ENCODE data around the gene LONRF2. TPM values are rescaled to one million over a fixed set of nuclear protein-coding genes. Genes with fewer than 3 reads are reported as not detected.

LONRF2 gene
- total RNA-seq, 4 donors from 2014 or later, result 7.0 to 32.0 (median 17.1) TPM

DNA sequence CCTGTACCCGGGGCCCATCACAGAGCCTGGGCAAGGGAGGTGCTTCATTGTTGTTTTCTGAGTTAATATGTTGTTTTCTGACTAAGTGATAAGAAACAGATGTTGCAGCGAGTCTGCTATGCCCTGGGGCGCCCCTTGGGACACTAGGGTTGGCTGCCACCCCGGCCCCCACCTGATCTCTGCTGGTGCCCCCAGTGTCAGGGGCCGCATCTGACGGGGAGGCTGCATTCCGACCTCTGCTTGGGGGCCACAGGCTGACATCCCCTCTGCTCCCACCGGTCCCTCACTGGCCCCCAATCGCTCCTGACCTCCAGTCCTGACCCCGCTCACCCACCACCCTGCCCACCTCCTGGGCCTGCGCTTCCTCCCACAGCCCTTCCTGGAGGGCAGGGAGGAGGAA is 65.9 kb downstream of the LONRF2 start:
- no peak for TF ChIP-seq POLR2A (IDR thresholded peaks at IDR 0.05)
- TF ChIP-seq, protein P1, sequence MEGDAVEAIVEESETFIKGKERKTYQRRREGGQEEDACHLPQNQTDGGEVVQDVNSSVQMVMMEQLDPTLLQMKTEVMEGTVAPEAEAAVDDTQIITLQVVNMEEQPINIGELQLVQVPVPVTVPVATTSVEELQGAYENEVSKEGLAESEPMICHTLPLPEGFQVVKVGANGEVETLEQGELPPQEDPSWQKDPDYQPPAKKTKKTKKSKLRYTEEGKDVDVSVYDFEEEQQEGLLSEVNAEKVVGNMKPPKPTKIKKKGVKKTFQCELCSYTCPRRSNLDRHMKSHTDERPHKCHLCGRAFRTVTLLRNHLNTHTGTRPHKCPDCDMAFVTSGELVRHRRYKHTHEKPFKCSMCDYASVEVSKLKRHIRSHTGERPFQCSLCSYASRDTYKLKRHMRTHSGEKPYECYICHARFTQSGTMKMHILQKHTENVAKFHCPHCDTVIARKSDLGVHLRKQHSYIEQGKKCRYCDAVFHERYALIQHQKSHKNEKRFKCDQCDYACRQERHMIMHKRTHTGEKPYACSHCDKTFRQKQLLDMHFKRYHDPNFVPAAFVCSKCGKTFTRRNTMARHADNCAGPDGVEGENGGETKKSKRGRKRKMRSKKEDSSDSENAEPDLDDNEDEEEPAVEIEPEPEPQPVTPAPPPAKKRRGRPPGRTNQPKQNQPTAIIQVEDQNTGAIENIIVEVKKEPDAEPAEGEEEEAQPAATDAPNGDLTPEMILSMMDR (IDR thresholded peaks at IDR 0.05), result no peak
- H3K27ac ChIP-seq, result no peak overlapping the region
- no peak overlapping the region for H3K4me3 ChIP-seq (replicated peaks in 1 of 3)
- no peaks in the 10 kb centered on the region for H3K9me3 ChIP-seq
- intact Hi-C loops (cut with DNase I), result no loop called here
- H3K27me3 ChIP-seq, result no peaks in the 10 kb centered on the region
- H3K36me3 ChIP-seq, result no peaks in the 10 kb centered on the region
- WGBS, 2 donors, result 90 to 94% methylated on average over 9 to 11 of the region's 11 CpGs
- H3K4me1 ChIP-seq, result peaks cover 6% of the 10 kb centered on the region in 2 donors
- DNase-seq, result no peak

DNA sequence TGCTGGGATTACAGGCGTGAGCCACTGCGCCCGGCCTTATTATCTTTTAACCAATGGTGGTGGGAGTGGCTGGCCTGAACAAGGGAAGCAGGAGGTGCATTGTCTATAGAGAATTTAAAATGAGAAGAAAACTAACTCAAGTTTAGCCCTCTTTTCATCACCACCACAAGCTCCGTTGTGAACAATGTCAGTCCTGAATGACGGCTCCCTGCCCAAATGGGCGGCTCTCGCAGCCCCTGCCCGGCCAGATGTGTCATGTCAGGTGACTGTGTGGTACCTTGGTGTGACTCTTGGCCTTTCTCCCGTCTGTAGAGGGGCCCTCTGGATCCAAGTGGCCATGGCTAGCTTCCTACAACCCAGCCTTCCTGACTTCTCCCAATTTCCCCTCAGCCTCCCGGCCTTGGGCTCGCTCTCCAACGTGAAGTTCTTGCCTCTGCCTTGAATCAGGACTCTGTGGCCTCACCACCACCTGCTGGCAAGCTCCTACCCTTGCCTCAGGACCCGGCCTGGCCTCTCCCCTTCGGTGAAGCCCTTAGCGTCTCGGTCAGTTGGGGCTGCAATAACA is 67.6 kb downstream of the LONRF2 start:
- WGBS, 2 donors, result 80 to 87% methylated on average over 16 of the region's 16 CpGs
- intact Hi-C loops (cut with DNase I), result no loop called here

DNA sequence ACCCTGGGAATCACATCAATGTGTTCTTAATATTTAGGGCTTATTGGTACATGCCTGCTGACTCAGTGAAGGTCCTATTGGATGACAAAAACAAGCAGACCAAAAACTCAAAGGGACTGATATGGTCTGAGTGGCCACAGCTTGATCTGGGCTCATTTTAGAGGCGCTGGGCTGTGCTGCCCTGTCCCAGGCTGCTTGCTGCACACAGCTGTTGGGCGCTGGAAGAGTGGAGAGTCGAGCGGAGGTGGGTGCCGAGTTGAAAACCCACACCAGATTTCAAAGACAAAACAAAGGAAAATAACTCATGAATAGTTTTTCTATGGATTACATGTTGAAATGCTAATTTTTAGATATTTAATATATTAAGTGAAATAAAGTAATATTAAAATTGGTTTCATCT is 68.5 kb downstream of the LONRF2 start:
- no peaks in the 10 kb centered on the region for H3K36me3 ChIP-seq
- H3K4me3 ChIP-seq (replicated peaks in 1 of 3), result no peak overlapping the region
- no peak for DNase-seq
- intact Hi-C loops (cut with DNase I), result no loop called here
- TF ChIP-seq, protein P1 (IDR thresholded peaks at IDR 0.05), result no peak
- TF ChIP-seq POLR2A (IDR thresholded peaks at IDR 0.05), result no peak
- 94 to 98% methylated on average over 5 of the region's 5 CpGs for WGBS, 2 donors
- no peak overlapping the region for H3K27ac ChIP-seq
- peaks cover 6% of the 10 kb centered on the region in 2 donors for H3K4me1 ChIP-seq
- H3K27me3 ChIP-seq, result no peaks in the 10 kb centered on the region
- no peaks in the 10 kb centered on the region for H3K9me3 ChIP-seq

More for the DNA sequence above, 67.6 kb downstream of the LONRF2 start:
- Histone ChIP-seq H3K4me1 (peaks cover 6% of the 10 kb centered on the region in 2 donors), H3K27me3 (no peaks in the 10 kb centered on the region), H3K4me3 (replicated peaks in 1 of 3) (no peak overlapping the region), H3K36me3 (no peaks in the 10 kb centered on the region), H3K9me3 (no peaks in the 10 kb centered on the region), H3K27ac (no peak overlapping the region)
- DNase-seq, result no peak
- no peak for TF ChIP-seq POLR2A (IDR thresholded peaks at IDR 0.05)
- TF ChIP-seq, protein P1 (IDR thresholded peaks at IDR 0.05), result no peak

DNA sequence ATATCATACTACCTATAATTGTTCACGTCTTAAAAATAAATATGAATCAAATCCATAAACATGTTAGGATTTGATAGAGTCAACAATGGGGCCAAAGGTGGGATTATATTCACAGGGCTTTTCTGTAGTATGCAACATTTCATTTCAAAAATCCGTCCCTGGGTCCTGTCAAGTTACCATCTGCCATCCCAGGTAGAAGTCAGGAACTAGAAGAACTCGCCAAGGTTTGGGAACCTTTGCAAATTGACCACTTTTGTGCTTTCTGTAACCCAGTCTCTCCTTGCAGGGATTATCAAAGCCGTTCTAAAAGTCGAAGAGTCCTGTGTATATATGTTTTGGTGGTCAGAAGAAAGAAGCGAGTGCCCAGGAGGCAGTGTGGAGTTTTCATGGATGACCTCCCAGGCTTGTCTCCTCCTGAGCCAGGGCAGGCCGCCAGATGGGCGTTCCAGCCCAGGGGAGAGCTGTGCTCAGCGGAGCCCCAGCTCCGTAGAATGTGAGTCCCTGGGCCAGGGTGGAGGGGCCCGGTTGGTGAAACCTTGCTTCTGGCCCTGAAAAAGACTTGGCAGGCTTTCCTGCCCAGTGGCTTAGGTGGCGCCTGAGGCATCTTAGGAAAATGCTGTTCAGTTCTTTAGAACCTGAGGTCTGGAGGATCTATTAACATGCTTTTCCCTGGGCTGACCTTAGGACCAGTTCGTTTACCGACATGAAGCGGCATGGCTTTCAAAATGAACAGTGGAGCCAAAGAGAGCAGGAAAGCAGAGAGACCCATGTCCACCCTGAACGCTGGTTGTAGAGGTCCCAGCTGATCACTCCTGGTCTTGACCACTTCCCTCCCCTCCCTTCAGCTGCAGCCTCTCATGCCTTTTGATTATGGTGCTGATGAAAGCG is 69.2 kb downstream of the LONRF2 start:
- intact Hi-C loops (cut with DNase I), result no loop called here
- 42 to 46% methylated on average over 14 to 17 of the region's 17 CpGs for WGBS, 2 donors
- TF ChIP-seq, protein P1 (IDR thresholded peaks at IDR 0.05), result peak in 1 of 6 experiments; percentile 13
- no peak for TF ChIP-seq POLR2A (IDR thresholded peaks at IDR 0.05)

DNA sequence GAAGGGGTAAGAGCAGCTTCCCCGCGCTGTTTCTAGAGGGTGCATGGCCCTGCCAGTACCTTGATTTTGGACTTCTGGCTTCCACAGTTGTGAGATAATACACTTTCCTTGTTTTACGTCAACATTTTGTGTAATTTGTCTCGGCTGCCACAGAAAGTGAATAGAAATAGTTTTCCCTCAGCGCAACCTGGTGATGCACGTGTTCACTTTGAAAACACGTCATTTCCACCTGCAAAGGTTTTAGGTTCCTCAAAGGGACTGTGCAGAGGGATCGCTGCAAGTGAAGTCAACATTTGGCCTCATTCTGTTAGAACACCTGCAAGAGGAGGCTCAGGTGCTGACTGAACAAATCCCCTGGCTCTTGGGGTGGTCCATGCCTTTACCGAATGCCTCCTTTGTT is 71.7 kb downstream of the LONRF2 start:
- intact Hi-C loops (cut with DNase I), result no loop called here
- Histone ChIP-seq H3K27ac (no peak overlapping the region), H3K4me3 (replicated peaks in 1 of 3) (no peak overlapping the region), H3K27me3 (no peaks in the 10 kb centered on the region), H3K4me1 (peaks cover 6% of the 10 kb centered on the region in 2 donors), H3K36me3 (no peaks in the 10 kb centered on the region), H3K9me3 (no peaks in the 10 kb centered on the region)
- no peak for DNase-seq
- 91 to 98% methylated on average over 9 of the region's 9 CpGs for WGBS, 2 donors
- TF ChIP-seq, protein P1 (IDR thresholded peaks at IDR 0.05), result no peak
- TF ChIP-seq POLR2A (IDR thresholded peaks at IDR 0.05), result no peak

More for the DNA sequence above, 69.2 kb downstream of the LONRF2 start:
- DNase-seq, result peak; percentile 95 to 97
- Histone ChIP-seq H3K9me3 (no peaks in the 10 kb centered on the region), H3K4me1 (peaks cover 6% of the 10 kb centered on the region in 2 donors), H3K36me3 (no peaks in the 10 kb centered on the region), H3K27ac (peak overlapping the region in 1 of 3 donors; percentile 26), H3K4me3 (replicated peaks in 1 of 3) (no peak overlapping the region), H3K27me3 (no peaks in the 10 kb centered on the region)

Measured in thyroid gland (tissue), 4 donors.